CMK (cell line): Measurements from ENCODE around the gene FAM240B.
A peak's percentile ranks its signal among the peaks of the same experiment; 100 is the strongest.

Experiments used
- DNase-seq: peaks from one replicate; pipeline ENCODE4 v3.0.0-alpha.2; 2010; ENCODE audit warnings: low read depth

The FAM240B gene

DNA sequence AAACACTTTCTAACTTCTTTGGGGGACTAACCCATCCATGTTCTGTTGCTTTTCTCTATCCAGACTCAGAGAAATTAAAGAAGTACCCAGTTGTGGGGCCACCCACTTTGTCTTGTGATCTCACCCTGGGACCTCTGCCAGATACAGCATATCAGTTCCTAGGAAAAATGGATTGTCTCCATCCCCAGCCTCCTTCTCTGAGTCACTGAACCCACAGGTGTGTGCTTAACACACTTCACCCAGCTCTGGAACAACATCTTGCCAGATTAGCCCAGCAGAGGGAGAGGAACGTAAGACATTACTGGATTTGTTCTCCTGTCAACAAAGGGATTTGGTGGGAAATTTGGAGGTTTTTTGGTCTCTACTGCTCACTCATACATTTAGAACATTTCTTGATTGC, 19.2 kb downstream of the FAM240B start:
- DNase-seq = no peak

DNA sequence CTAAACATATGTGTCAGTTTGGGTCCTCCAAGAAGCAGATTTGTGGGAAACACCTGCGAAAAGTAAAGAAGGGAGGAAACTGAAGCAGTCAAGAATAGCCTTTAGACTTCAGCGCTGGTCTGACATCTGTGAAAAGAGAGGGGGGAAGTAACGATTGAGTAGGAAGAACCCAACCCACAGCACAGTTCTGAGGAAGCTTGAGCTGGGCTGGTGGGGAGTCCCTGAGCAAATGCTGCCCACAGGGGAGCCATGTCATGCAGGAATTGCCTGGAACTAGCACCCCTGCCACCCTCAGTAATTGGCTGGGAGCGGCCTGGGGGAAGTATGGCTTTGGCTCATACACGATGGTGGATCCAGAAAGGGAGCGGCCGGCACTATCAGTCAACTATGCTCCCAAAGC, 20.6 kb downstream of the FAM240B start:
- DNase-seq = no peak

DNA sequence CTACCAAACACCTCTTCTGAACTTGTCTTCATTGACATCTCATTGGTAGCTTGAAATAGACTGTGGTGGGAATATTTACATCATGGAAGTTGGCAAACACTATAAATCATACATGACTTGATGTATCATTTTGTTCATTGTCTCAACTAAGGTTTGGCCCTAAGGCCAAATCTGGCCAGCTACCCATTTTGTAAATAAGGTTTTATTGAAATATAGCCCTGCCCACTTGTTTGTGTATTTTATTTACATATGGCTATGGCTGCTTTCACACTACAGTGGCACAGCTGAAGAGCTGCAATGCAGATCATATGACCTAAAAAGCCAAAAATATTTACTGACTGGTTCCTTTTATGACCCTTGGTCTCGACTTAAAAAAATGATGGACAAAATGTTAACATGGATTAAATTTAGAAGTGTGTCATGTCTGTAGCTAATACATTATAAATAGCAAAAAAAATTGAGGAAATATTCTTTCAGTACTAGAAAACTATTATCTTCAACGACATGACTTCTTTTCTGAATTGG, 22.1 kb downstream of the FAM240B start:
- DNase-seq = no peak

DNA sequence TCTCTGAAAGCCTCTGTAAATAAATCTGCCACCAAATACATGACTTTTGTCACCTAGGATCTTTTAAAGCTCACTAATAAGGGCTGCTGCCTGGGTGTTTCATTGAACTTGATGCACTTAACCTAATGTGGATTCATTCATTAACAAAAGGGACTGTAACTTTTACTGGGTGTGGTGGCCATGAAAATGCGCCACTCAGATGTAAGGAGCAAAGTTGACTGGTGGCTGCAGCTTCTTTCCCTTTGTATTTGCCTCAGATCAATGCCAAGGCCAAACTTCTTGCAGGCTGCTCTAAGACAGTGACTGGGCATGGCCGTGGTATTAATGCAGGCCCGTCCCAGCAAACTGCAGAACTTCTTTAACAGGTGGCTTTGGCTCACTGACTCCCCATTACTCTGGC, 22.9 kb downstream of the FAM240B start:
- no peak for DNase-seq

DNA sequence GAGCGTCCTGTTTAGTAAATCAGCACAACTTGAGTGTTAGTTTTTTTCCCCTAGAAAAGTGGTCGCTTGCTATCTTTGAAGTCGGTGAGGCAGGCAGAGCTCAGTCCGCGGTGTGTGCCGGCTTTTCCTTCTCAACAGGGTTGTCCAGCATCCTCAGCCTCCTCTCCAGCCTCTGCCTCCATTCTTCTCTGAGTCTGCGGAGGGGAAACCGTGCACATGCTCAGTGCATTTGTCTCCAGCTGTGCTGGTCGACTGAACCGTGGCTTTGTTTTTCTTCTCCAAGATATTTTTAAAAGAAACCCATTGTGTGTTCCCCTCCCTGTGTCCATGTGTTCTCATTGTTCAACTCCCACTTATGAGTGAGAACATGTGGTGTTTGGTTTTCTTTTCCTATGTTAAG, 25.3 kb downstream of the FAM240B start:
- no peak for DNase-seq

DNA sequence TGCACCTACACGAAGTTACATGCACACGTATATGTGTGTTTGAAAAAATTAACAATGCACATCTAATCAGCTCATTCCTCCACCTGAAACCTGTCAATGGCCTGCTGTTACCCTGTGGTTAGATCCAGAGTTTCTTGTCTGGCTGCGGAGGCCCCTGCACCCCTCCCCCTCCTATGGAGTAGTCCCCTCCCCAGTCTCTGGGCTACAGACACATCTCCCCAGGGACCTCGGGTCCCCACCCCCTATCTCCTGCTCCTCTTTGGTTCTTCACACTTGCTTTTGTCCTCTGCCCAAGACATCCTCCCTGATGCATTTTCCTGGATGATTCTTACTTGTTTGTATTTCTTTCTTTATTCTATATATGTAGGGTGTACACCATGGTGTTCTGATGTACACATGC, 27.2 kb downstream of the FAM240B start:
- no peak for DNase-seq

DNA sequence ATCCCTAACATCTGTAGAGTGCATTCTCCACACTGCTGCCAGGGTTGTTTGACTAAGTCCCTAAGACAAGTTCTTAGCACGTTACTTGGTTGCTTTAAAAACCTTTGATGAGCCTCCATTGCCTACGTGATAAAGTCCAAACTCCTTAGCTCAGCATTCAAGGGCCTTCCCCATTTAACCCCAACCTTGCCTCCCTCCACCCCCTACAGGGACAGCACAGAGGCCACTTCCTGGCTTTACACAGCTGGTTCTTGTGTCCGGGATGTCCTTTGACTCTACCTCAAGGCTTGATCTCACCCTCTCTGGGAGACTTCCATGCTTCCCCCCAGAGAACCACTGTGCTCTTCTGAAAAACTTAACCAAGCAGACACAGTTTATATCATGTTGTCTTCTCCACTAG, 29.4 kb downstream of the FAM240B start:
- no peak for DNase-seq

DNA sequence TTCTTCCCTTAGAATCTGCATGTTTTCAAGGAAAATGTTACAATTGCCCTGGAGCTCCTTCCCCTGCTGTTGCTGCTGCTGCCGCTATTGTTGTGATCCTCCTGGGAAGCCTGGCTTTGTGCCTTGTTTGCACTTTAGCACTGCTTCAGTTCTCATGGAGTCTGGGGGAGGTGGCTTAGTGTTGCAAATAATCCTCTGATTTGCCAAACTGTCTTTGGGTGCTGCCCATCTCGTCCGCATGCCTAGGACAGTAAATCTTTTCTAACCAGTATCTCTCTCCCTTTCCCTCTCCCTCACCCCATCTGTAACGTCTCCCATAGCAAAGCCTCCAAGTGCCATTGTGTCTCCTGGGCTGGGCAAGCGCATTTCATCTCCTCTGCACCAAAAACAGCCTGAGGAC, 30.3 kb downstream of the FAM240B start:
- DNase-seq = no peak

DNA sequence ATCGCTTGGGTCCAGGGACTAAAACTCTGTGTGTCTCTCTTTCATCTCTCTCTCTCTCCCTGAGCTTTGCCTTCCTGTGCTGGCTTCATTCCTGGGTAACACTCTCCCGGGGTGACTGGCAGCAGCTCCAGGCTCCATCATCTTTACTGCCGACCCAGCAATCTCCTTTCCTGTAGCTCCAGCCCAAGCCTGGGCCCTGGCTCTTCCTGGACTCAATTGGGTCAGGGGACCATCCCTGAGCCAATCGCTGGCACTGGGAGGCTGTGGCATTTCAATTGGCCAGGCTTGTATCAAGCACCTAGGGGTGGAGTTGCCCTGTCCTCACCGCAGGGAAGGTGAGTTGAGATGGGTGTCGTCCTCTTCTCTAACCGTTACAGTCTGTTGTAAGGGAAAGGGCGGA, 31.9 kb downstream of the FAM240B start:
- DNase-seq = no peak

DNA sequence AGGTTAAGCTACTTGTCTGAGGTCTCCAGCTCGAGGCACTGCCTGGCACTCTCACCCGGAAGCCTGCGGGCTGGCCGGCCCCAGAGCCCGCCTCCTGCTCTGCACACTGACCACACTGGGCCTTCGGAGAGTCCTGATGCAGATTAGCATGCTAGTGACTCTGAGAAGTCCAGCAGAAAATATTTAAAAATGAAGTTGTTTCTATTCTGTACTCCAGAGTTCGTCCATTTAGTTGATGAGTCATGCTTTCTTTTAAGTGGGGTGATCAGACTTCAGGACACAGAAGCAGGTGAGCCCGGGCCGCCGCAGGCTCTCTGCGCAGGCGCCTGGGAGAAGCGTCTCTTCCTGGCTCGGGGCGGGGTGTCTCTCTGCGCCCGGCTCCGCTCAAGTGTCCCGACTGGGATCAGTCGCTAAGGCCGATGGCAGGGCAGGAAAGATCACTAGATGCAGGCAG, 32.5 kb downstream of the FAM240B start:
- peak; percentile 26 for DNase-seq

DNA sequence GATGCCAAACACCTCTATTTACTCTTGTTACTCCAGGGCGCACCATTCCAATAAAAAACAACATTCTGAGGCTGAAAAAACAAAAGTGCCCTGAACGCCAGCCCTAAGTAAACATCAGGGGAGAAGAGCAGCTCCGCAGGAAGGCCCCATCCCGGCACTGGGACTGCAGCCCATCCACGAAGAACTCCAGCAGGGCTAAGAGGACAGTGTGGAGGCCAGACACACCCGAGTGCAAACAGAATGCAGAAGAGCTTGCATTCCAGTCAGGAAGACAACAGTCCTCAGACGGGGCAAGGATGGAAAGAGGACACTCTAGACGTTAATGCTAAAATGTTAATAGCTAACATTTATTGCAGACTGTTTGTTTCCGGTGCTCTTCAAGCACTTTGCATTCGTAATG, 33.0 kb downstream of the FAM240B start:
- no peak for DNase-seq

DNA sequence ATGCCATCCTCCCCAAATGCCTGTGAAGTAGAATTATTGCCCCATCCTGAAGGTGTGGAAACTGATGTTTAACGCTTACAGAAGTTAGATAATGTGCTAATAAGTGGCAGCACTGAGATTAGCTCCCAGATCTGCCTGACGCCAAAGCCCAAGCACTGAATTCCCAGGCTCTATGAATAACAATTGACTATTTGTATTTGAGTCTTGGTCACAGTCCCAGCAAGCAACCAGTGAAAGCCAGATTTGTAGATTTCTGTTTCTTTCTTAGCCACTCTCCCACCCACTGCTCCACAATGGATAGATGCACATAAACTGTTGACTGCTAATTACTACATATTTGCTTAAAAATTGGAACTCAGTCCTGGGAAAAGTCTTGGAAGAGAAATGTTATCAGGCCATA, 34.4 kb downstream of the FAM240B start:
- DNase-seq = no peak

DNA sequence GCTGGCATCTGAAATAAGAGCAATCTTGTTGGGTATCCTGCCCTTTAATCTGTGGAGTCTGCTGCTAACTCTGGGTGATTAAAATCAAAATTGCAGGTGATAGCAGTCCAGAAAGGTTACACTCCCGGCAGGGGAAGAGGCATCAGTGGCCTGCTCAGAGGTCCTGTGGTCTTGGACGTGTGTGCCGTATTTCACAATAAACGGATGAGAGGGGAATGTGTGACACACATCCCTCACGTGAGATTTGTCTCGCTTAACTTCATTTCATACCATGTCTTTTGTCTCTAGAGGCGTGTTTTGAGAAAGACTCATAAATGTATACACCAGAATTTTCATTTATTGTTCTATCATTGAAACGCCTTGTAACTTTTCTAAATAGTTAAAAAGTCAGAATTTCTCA, 36.6 kb downstream of the FAM240B start:
- no peak for DNase-seq

DNA sequence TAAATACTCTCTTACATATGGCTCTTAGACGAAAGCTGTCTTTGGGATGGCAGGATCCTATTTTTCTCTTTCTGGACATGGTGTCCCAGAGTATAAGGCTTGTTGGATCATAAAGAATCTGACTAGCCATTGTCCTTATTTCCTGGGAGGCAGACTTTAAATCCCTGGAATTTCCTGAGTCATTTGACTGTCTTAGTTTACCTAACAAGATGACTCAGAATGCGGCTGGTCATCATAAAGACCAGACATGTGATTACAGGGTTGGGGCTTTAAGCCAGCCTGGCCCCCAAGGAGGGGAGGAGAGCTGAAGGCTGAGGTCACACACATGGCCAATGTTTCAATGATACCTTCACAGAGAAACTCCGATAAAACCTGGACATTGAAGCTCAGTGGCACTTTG, 37.2 kb downstream of the FAM240B start:
- no peak for DNase-seq

DNA sequence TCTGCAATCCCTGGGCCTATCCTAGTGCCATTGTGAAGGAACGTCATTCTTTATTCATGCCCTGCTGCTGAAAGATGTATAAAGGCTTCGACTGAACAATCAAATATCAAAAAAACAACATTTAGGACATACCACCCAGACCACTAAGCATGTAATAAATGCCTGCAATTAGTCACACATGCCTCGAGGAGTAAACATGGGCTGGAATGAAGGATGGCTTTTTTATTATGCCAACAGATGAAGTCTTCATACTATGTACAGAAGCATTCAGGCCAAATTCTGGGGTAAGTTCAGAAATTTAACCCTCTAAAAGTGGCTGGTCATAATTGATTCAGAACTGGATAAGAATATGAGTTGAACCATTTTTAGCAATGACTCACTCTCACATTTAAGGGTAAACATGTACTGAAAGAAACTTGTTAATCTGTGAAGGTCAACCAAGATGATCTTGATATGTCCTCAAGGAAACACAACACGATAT, 38.1 kb downstream of the FAM240B start:
- no peak for DNase-seq

DNA sequence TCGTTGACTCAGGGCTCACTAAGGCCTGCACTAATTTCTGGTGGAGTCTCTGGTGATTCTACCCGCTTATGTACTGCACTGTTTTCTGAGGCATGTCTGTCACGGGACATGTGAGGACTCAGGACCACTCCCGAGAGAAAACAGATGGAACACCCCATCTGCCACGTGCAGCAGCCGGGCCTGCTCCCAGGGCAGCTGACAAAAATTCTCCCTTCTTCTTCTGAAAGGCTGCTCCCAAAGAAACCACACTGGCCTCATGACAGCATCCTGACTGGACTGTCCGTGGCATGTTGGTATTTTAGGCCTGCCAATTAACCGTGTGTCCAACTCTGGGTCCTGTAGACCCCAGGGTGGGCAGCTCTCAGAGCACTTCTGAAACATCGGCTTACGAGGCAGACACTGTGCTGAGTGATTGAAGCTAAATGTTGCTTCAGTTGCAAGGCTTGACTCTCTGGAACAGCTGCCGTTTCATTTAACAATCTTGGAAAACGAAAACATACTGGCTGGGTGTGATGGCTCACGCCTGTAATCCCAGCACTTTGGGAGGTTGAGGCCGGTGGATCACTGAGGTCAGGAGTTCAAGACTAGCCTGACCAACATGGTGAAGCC, 39.0 kb downstream of the FAM240B start:
- DNase-seq = no peak

DNA sequence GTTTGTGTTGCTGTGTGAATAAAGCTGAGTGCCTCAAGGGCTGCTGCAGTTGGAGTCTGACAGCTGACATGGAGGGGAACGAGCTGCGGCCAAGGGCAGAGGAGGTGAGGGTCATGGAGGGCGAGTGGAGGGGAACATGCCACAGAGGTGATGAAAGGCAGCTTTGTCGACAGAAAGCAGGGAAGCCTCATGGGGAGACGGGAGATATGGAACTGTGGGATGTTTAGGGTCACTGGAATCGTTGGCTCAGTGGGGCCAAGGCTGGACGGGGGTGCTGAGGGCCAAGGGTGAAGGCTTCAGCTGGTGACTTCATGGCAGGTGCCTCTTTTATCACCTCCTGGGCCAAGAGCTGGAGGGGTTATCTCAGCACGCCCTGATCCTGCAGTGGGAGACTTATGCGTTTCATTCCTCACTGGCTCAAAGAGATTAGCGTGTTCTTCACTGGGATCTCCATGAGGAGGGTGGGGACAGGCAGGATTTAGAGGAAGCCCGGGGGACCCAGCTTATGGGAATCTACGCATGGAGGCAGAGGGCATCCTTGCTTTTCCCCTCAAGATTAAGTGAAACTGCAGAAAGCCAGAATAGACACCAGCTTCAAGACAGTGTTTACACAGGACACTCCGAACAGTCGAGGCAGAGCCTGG, 42.2 kb downstream of the FAM240B start:
- DNase-seq = no peak

DNA sequence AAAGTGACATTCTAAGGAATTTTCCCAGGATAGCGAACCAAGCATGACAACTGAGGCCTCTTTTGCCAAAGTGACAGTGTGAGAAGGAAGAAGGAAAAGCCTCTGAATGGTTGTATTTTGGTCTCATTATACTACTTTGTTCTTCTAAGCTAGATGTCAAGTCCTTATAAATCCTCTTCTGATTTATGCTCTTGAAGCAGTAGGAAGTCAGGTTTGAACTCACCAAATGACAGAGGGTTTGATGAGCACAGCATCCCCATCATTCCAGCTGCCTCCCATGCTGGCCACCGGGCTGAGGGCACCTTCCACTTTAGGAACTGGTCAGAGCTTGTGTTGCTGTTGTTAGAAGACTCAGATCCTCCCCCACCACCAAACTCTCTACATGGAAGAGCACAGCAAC, 44.1 kb downstream of the FAM240B start:
- DNase-seq = no peak

DNA sequence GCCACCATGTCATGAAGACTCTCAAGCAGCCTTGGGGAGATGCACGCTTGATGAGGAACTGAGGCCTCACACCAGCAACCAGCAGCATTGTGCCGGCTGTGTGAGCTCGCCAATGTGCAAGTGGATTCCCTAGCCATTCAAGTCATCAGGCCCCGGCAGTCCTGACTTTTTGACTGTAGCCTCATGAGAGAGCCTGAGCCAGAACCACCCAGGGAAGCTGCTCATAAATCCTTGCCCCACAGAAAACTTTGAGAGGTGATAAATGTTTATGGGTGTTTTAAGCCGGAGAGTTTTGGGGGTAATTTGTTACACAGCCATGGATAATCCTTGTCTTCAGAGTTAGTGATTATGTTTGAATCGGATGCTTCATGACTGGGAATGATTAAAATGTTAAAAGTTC, 44.7 kb downstream of the FAM240B start:
- DNase-seq = no peak

DNA sequence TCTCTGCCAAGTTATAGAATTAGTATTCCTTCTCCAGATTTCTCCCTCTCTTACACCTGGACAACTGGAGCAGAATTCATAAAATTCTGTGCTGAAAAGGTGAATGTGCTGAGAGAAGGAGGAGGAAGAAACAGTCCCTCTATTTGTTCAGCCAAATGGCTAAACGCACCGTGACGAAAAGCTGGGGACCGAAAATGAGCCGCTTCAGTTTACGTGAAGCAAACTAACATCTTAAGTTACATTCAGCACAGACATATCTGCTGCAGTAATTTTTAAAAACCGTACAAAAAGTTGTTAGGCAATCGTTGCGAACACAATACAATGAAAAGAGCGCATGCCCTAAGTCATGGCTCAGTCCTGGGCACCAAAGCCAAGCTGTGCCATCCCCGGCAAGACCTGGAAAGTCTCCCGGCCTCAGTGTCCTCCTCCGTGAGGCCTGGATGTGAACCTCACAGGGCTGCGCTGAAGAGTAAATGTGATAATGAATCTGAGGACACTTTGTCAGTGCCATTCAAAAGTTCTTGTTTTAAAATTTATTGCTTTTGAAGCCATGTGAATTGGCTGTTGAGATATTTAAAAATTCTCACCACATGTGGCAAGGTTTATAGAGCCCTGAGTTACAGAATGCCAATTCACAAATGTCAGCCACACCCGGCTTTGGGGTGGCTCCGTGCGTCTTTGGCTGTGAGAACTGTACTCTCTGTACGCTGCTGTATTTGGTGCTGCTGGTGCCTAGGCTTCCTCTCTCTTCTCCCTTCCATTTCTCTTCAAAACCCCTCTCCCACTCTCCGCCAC, 46.3 kb downstream of the FAM240B start:
- DNase-seq = no peak

DNA sequence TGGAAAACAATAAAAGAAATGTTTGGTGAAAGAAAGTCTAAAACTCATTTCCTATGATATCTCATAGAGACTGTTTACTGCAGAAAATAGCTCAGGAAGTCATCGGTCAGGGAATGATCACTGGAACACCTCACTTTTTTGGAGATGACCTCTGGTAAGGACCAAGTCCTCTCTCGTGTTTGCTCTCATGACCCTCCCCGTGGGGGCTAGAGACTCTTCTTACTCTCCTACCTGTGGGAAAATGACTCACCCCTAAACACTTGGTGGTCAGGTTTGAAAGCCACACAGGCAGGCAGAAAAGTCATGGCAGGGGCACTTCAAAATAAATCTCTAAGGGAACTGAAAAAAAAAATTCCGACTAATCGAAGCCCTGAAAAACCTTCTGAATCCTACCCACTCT, 48.2 kb downstream of the FAM240B start:
- no peak for DNase-seq

DNA sequence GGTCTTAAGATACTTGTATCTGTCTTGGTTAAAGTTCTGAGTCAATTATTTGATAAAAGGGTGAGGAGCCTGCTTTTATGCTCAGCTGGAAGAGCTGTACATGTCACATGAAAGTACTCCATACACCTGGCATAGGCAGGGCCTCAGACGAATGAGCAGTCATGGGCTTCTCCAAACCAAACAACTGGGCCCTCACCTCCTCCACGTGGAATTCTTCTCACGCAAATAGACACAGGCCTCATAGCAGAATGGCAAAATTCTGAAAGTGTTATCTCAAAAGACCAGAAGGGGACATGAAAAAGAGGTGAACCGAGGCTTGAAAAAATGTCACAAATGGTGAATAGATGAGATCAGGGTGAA, 48.6 kb downstream of the FAM240B start:
- DNase-seq = no peak
